CD14-positive monocyte (primary cell): ENCODE results near the gene LRRTM1. TPM values are rescaled to one million over a fixed set of nuclear protein-coding genes. Genes with fewer than 3 reads are reported as not detected.

Experiments used
- DNase-seq, 3 donors: peaks; one replicate each; pipeline ENCODE4 v3.0.0-alpha.2; 2011 to 2022
- H2AFZ ChIP-seq: 2 replicates; pipeline ENCODE4 v1.6.0; 2012; ENCODE audit warnings: mild to moderate bottlenecking, low read depth, low read length, inconsistent platforms; ENCODE audit not compliant: insufficient read depth, poor library complexity, severe bottlenecking
- H3K27ac ChIP-seq, 2 donors: 1 replicate in 1 of 2; 2 replicates in 1 of 2; pipeline ENCODE4 v1.5.1; 2012 to 2013; ENCODE audit warnings: low read length in 2 of 2, control low read depth in 1 of 2, inconsistent platforms in 1 of 2, low read depth in 1 of 2, mild to moderate bottlenecking in 1 of 2
- H3K27me3 ChIP-seq, 2 donors: one replicate each; pipeline versions ENCODE4 v1.6.0 to v1.6.1; 2011 to 2013; ENCODE audit warnings: low read length in 2 of 2; ENCODE audit not compliant: control insufficient read depth in 2 of 2, insufficient read depth in 2 of 2
- H3K36me3 ChIP-seq, 2 donors: replicated peaks in 1 of 2; 1 replicate in 1 of 2; 2 replicates in 1 of 2; pipeline versions ENCODE4 v1.5.1 to v1.6.1; 2012 to 2013; ENCODE audit warnings: low read length in 2 of 2, control low read depth in 1 of 2, inconsistent platforms in 1 of 2, mild to moderate bottlenecking in 1 of 2; ENCODE audit not compliant: insufficient read depth in 2 of 2, control insufficient read depth in 1 of 2
- H3K4me1 ChIP-seq, 2 donors: 1 replicate in 1 of 2; 2 replicates in 1 of 2; pipeline versions ENCODE4 v1.5.1 to v1.6.1; 2012 to 2013; ENCODE audit warnings: low read length in 2 of 2, control low read depth in 1 of 2, inconsistent platforms in 1 of 2, mild to moderate bottlenecking in 1 of 2, moderate library complexity in 1 of 2; ENCODE audit not compliant: insufficient read depth in 2 of 2, control insufficient read depth in 1 of 2
- H3K4me2 ChIP-seq: replicated peaks from 2 replicates; pipeline ENCODE3; 2012; ENCODE audit warnings: low read length, moderate library complexity, mild to moderate bottlenecking; ENCODE audit not compliant: poor library complexity, severe bottlenecking; ENCODE audit errors: extremely low read depth
- H3K4me3 ChIP-seq, 3 experiments: fragments of 200-600 bp in 1 of 3; sonication (generic) in 1 of 3; replicated peaks in 1 of 3; 1 replicate in 2 of 3; 2 replicates in 1 of 3; pipeline ENCODE4 v1.5.1; 2011 to 2013; ENCODE audit warnings: low read length in 3 of 3, mild to moderate bottlenecking in 3 of 3, control low read depth in 2 of 3, low read depth in 2 of 3, inconsistent platforms in 1 of 3, moderate library complexity in 1 of 3
- H3K79me2 ChIP-seq: 2 replicates; pipeline ENCODE4 v1.6.0; 2012; ENCODE audit warnings: mild to moderate bottlenecking, control low read depth, inconsistent platforms, low read length, moderate library complexity; ENCODE audit not compliant: insufficient read depth
- H3K9ac ChIP-seq: 2 replicates; pipeline ENCODE4 v1.6.0; 2017; ENCODE audit warnings: low read length, mild to moderate bottlenecking; ENCODE audit not compliant: insufficient read depth, poor library complexity, severe bottlenecking
- H3K9me3 ChIP-seq, 2 donors: replicated peaks in 1 of 2; 1 replicate in 1 of 2; 2 replicates in 1 of 2; pipeline versions ENCODE4 v1.5.1 to v1.6.1; 2012 to 2013; ENCODE audit warnings: low read length in 2 of 2, control low read depth in 1 of 2; ENCODE audit not compliant: control insufficient read depth in 1 of 2, insufficient read depth in 1 of 2
- H4K20me1 ChIP-seq: 2 replicates; pipeline ENCODE4 v1.6.0; 2012; ENCODE audit warnings: mild to moderate bottlenecking, low read length, control low read depth, moderate library complexity; ENCODE audit not compliant: insufficient read depth
- H3K27ac Mint-ChIP-seq, 7 donors: one replicate each; pipeline ENCODE4 v1.8.0; 2020; ENCODE audit warnings: mild to moderate bottlenecking in 7 of 7, mixed read lengths in 7 of 7, moderate library complexity in 6 of 7, inconsistent platforms in 2 of 7
- H3K27me3 Mint-ChIP-seq, 3 donors: one replicate each; pipeline ENCODE4 v1.8.0; 2021 to 2022; ENCODE audit warnings: low read depth in 3 of 3, mild to moderate bottlenecking in 3 of 3, mixed read lengths in 3 of 3, moderate library complexity in 3 of 3, inconsistent platforms in 1 of 3
- H3K36me3 Mint-ChIP-seq, 2 donors: one replicate each; pipeline ENCODE4 v1.8.0; 2020; ENCODE audit warnings: mixed read lengths in 2 of 2, inconsistent platforms in 1 of 2, mild to moderate bottlenecking in 1 of 2
- H3K4me1 Mint-ChIP-seq: one replicate; pipeline ENCODE4 v1.8.0; 2020; ENCODE audit warnings: mild to moderate bottlenecking, mixed read lengths
- H3K4me3 Mint-ChIP-seq, 2 donors: one replicate each; pipeline ENCODE4 v1.8.0; 2020; ENCODE audit warnings: mild to moderate bottlenecking in 2 of 2, mixed read lengths in 2 of 2, moderate library complexity in 1 of 2
- H3K9me3 Mint-ChIP-seq, 7 donors: one replicate each; pipeline ENCODE4 v1.8.0; 2020 to 2022; ENCODE audit warnings: mixed read lengths in 7 of 7, mild to moderate bottlenecking in 6 of 7, moderate library complexity in 6 of 7, inconsistent platforms in 2 of 7
- CTCF ChIP-seq: fragments of 200-600 bp; IDR thresholded peaks from one replicate; pipeline ENCODE4 v1.8.0; 2022; ENCODE audit warnings: antibody characterized with exemption, mild to moderate bottlenecking
- WGBS: methylation state at CpG from one replicate; pipeline ENCODE4 v1.1.5; 2013; ENCODE audit warnings: missing lambda C conversion rate; ENCODE audit not compliant: insufficient coverage; 5-methylcytosine and 5-hydroxymethylcytosine counted together
- intact Hi-C, 2 donors: fragments of 100-400 bp; cut with micrococcal nuclease; formaldehyde crosslinking; loops; one replicate each; pipeline versions ENCODE4 v1.15.0 to v1.15.1; 2023
- polyA plus RNA-seq, 3 donors: library from polyadenylated mRNA; depleted of rRNA in 1 of 3; unstranded in 2 of 3; stranded (reverse) in 1 of 3; fragments of 300-500 nt in 2 of 3; fragments of >200 nt in 1 of 3; fragmentation: Illumina TruSeq in 2 of 3; gene quantifications; 1 replicate in 2 of 3; 2 replicates in 1 of 3; pipeline ENCODE4 v1.2.3, GENCODE V29; 2012 to 2021

Gene LRRTM1
- polyA plus RNA-seq, 3 donors: not detected

GRCh38 chr2:80326214-80326613 lies 21.7 kb upstream of the LRRTM1 start:
- Histone ChIP-seq H3K4me1 (no peaks in the 10 kb centered on the region), H3K4me2 (no peak overlapping the region), H3K4me3 (no peak overlapping the region), H3K9me3 (no peaks in the 10 kb centered on the region), H3K27ac (no peak overlapping the region), H3K27me3 (peaks cover 25 to 30% of the 10 kb centered on the region in 2 donors), H3K9ac (no peak overlapping the region), H4K20me1 (no peaks in the 10 kb centered on the region), H2AFZ (no peak overlapping the region), H3K79me2 (no peaks in the 10 kb centered on the region), H3K36me3 (no peaks in the 10 kb centered on the region)
- Mint-ChIP-seq H3K27me3 (peaks cover 7 to 9% (median 9%) of the 10 kb centered on the region in 3 donors), H3K4me1 (no peaks in the 10 kb centered on the region), H3K36me3 (no peaks in the 10 kb centered on the region), H3K27ac (no peak overlapping the region), H3K4me3 (no peak overlapping the region), H3K9me3 (peaks cover 0 to 2% (median 0%) of the 10 kb centered on the region in 7 donors)
- intact Hi-C loops: no loop called here
- TF ChIP-seq CTCF: no peak
- no peak for DNase-seq

- no peak overlapping the region for H2AFZ ChIP-seq
- H4K20me1 ChIP-seq: no peaks in the 10 kb centered on the region
- H3K36me3 Mint-ChIP-seq: no peaks in the 10 kb centered on the region
- H3K4me3 Mint-ChIP-seq: no peak overlapping the region
- intact Hi-C loops: no loop called here
- no peak overlapping the region for H3K9ac ChIP-seq
- WGBS: 90% methylated on average over 3 of the region's 3 CpGs
- H3K4me1 Mint-ChIP-seq: no peaks in the 10 kb centered on the region
- no peaks in the 10 kb centered on the region for H3K36me3 ChIP-seq
- peaks cover 11 to 12% (median 12%) of the 10 kb centered on the region in 3 donors for H3K27me3 Mint-ChIP-seq
- no peaks in the 10 kb centered on the region for H3K79me2 ChIP-seq
- peaks cover 0 to 2% (median 0%) of the 10 kb centered on the region in 7 donors for H3K9me3 Mint-ChIP-seq
- no peak overlapping the region for H3K4me2 ChIP-seq
- H3K27me3 ChIP-seq: peaks cover 25 to 30% of the 10 kb centered on the region in 2 donors
- no peak overlapping the region for H3K4me3 ChIP-seq
- H3K27ac Mint-ChIP-seq: no peak overlapping the region
- H3K27ac ChIP-seq: no peak overlapping the region
- no peaks in the 10 kb centered on the region for H3K4me1 ChIP-seq
- H3K9me3 ChIP-seq: no peaks in the 10 kb centered on the region
- DNase-seq: no peak
- TF ChIP-seq CTCF: no peak
Measured at GRCh38 chr2:80324525-80324924, 20.0 kb upstream of the LRRTM1 start.
